GM18868 (cell line): ENCODE data around the gene ATP1B3.
"Not testable (repeated sequence)": the region's sequence is repeated elsewhere in the genome, so short reads cannot be mapped to it uniquely, and the experiment has no call there.

Experiments used
- ATAC-seq: cut with Tn5 transposase; IDR thresholded peaks from one replicate; pipeline ENCODE4 v1.9.1; 2021; ENCODE audit warnings: mild to moderate bottlenecking, moderate library complexity; ENCODE audit not compliant: unreplicated experiment

ATP1B3 gene

GRCh38 chr3:141901914-141902313, 25.5 kb downstream of the ATP1B3 start:
- no peak for ATAC-seq

- ATAC-seq: no peak
These were observed 27.8 kb downstream of the ATP1B3 start for GRCh38 chr3:141904203-141904602.

- ATAC-seq: no peak
These were observed 28.7 kb downstream of the ATP1B3 start for GRCh38 chr3:141905129-141905528.

- no peak for ATAC-seq
These were observed 33.0 kb downstream of the ATP1B3 start for GRCh38 chr3:141909408-141909807.

- not testable (repeated sequence) for ATAC-seq
These were observed 33.5 kb downstream of the ATP1B3 start for GRCh38 chr3:141909986-141910385.

- no peak for ATAC-seq
These were observed 36.8 kb downstream of the ATP1B3 start for GRCh38 chr3:141913150-141913811.

- ATAC-seq: no peak
These were observed 37.9 kb downstream of the ATP1B3 start for GRCh38 chr3:141914311-141914710.

GRCh38 chr3:141915016-141915415, 38.6 kb downstream of the ATP1B3 start:
- ATAC-seq: no peak

- no peak for ATAC-seq
These were observed 39.3 kb downstream of the ATP1B3 start for GRCh38 chr3:141915766-141916165.

- no peak for ATAC-seq
These were observed 44.3 kb downstream of the ATP1B3 start for GRCh38 chr3:141920701-141921100.

GRCh38 chr3:141921316-141921715, 44.9 kb downstream of the ATP1B3 start:
- no peak for ATAC-seq

- not testable (repeated sequence) for ATAC-seq
These were observed 49.2 kb downstream of the ATP1B3 start for GRCh38 chr3:141925677-141926076.

GRCh38 chr3:141926929-141927328, 50.5 kb downstream of the ATP1B3 start:
- ATAC-seq: no peak

GRCh38 chr3:141928631-141929270, 52.3 kb downstream of the ATP1B3 start:
- ATAC-seq: no peak

- no peak for ATAC-seq
These were observed 53.0 kb downstream of the ATP1B3 start for GRCh38 chr3:141929341-141929995.

GRCh38 chr3:141930801-141931200, 54.4 kb downstream of the ATP1B3 start:
- ATAC-seq: no peak

- no peak for ATAC-seq
These were observed 57.2 kb downstream of the ATP1B3 start for GRCh38 chr3:141933421-141934300.

- no peak for ATAC-seq
These were observed 57.9 kb downstream of the ATP1B3 start for GRCh38 chr3:141934354-141934753.

- no peak for ATAC-seq
These were observed 61.6 kb downstream of the ATP1B3 start for GRCh38 chr3:141938011-141938500.

- no peak for ATAC-seq
These were observed 63.3 kb downstream of the ATP1B3 start for GRCh38 chr3:141939759-141940158.

GRCh38 chr3:141940194-141940776, 63.8 kb downstream of the ATP1B3 start:
- ATAC-seq: no peak
